Measurements from ENCODE around the gene CYB5R4. TPM values are rescaled to one million over a fixed set of nuclear protein-coding genes. Genes with fewer than 3 reads are reported as not detected.

CYB5R4 gene
- total RNA-seq, 1 experiment from 2014 or later: 24.0 TPM

DNA sequence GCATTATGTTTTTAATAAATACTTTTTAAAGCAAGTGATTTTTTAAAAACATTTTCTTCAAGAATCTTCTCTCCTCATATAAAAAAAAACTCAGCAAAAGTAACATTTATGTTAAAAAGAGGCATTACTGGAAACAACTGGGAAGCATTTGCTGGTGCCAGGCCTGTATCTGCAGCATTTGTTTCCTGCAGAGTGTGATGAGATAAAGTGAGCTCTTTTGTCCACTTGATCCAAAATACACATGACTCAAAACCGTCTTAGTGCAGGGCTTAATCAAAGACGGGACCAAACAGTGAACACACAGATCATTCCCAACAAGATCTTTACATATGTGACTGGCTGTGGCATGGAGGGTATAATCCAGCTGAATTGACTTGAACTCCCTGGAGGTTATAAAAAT lies 34.7 kb upstream of the CYB5R4 start:
- Histone ChIP-seq H2AFZ (ENCODE audit: low read depth, low read length, poor library complexity, severe bottlenecking) (peak overlapping the region; percentile 71), H3K27me3 (ENCODE audit: insufficient read depth, low read length) (no peaks in the 10 kb centered on the region), H3K9ac (ENCODE audit: low read length) (no peak overlapping the region), H3K36me3 (ENCODE audit: control insufficient read depth in 1 of 2, insufficient read depth in 2 of 2, low read length in 2 of 2) (no peaks in the 10 kb centered on the region), H3K27ac (ENCODE audit: low read depth, low read length) (no peak overlapping the region), H3K9me3 (ENCODE audit: control insufficient read depth in 1 of 2, insufficient read depth in 1 of 2, low read depth in 1 of 2, low read length in 2 of 2) (no peaks in the 10 kb centered on the region), H3K4me3 (replicated peaks in 1 of 2; ENCODE audit: low read depth in 1 of 2, low read length in 2 of 2) (no peak overlapping the region), H3K4me2 (ENCODE audit: low read length) (peak overlapping the region; percentile 26), H3K4me1 (ENCODE audit: control insufficient read depth in 1 of 2, insufficient read depth in 2 of 2, low read length in 2 of 2) (peaks cover 3 to 7% of the 10 kb centered on the region in 2 experiments; a peak in 2 of 4 replicates), H4K20me1 (ENCODE audit: insufficient read depth) (no peaks in the 10 kb centered on the region), H3K9me2 (ENCODE audit: insufficient read depth) (no peaks in the 10 kb centered on the region), H3K79me2 (ENCODE audit: insufficient read depth, low read length) (no peaks in the 10 kb centered on the region)
- BruUV-seq (replicated peaks): no TSS peak
- CTCF ChIA-PET: no interaction called here
- intact Hi-C loops (cut with micrococcal nuclease): no loop called here
- DNase-seq (ENCODE audit: low read depth, low spot score) (no peak), ATAC-seq (no peak)
- RAD21 ChIA-PET (ENCODE audit: low non-redundant PET in 1 of 2, low total read pairs in 2 of 2, uncharacterized antibody in 2 of 2, unreplicated experiment in 2 of 2): no interaction called here
- POLR2A ChIA-PET: no interaction called here
- TF ChIP-seq, protein P1, sequence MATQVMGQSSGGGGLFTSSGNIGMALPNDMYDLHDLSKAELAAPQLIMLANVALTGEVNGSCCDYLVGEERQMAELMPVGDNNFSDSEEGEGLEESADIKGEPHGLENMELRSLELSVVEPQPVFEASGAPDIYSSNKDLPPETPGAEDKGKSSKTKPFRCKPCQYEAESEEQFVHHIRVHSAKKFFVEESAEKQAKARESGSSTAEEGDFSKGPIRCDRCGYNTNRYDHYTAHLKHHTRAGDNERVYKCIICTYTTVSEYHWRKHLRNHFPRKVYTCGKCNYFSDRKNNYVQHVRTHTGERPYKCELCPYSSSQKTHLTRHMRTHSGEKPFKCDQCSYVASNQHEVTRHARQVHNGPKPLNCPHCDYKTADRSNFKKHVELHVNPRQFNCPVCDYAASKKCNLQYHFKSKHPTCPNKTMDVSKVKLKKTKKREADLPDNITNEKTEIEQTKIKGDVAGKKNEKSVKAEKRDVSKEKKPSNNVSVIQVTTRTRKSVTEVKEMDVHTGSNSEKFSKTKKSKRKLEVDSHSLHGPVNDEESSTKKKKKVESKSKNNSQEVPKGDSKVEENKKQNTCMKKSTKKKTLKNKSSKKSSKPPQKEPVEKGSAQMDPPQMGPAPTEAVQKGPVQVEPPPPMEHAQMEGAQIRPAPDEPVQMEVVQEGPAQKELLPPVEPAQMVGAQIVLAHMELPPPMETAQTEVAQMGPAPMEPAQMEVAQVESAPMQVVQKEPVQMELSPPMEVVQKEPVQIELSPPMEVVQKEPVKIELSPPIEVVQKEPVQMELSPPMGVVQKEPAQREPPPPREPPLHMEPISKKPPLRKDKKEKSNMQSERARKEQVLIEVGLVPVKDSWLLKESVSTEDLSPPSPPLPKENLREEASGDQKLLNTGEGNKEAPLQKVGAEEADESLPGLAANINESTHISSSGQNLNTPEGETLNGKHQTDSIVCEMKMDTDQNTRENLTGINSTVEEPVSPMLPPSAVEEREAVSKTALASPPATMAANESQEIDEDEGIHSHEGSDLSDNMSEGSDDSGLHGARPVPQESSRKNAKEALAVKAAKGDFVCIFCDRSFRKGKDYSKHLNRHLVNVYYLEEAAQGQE (IDR thresholded peaks at IDR 0.05; ENCODE audit: low read depth): no peak
- TF ChIP-seq CBX3 (IDR thresholded peaks at IDR 0.05; ENCODE audit: low read depth): no peak
- no peak for TF ChIP-seq POLR2AphosphoS5 (IDR thresholded peaks at IDR 0.05; ENCODE audit: low read depth, low read length)
- no peak for TF ChIP-seq EZH2phosphoT487 (IDR thresholded peaks at IDR 0.05; ENCODE audit: borderline replicate concordance)
- no peak for TF ChIP-seq ZNF274 (IDR thresholded peaks at IDR 0.05; ENCODE audit: low read depth, low read length)
- TF ChIP-seq ELF1 (IDR thresholded peaks at IDR 0.05; ENCODE audit: borderline replicate concordance, low read depth): no peak
- TF ChIP-seq RAD21 (IDR thresholded peaks at IDR 0.05; ENCODE audit: low read depth): no peak
- TF ChIP-seq FOSL1 (IDR thresholded peaks at IDR 0.05; ENCODE audit: low read depth): no peak
- TF ChIP-seq, protein P2, sequence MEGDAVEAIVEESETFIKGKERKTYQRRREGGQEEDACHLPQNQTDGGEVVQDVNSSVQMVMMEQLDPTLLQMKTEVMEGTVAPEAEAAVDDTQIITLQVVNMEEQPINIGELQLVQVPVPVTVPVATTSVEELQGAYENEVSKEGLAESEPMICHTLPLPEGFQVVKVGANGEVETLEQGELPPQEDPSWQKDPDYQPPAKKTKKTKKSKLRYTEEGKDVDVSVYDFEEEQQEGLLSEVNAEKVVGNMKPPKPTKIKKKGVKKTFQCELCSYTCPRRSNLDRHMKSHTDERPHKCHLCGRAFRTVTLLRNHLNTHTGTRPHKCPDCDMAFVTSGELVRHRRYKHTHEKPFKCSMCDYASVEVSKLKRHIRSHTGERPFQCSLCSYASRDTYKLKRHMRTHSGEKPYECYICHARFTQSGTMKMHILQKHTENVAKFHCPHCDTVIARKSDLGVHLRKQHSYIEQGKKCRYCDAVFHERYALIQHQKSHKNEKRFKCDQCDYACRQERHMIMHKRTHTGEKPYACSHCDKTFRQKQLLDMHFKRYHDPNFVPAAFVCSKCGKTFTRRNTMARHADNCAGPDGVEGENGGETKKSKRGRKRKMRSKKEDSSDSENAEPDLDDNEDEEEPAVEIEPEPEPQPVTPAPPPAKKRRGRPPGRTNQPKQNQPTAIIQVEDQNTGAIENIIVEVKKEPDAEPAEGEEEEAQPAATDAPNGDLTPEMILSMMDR (IDR thresholded peaks at IDR 0.05 in 2 of 3, conservative IDR thresholded peaks at IDR 0.05 in 1 of 3; ENCODE audit: borderline replicate concordance in 1 of 3, insufficient read depth in 1 of 3, low read depth in 2 of 3, low read length in 2 of 3): no peak
- no peak for TF ChIP-seq ZFX (IDR thresholded peaks at IDR 0.05)
- no peak for TF ChIP-seq YY1 (IDR thresholded peaks at IDR 0.05; ENCODE audit: extremely low read depth, insufficient replicate concordance, low read depth, low read length)
- TF ChIP-seq CEBPB (IDR thresholded peaks at IDR 0.05; ENCODE audit: low read depth): no peak
- TF ChIP-seq SP1 (IDR thresholded peaks at IDR 0.05; ENCODE audit: low read depth): no peak
- TF ChIP-seq, protein P3, sequence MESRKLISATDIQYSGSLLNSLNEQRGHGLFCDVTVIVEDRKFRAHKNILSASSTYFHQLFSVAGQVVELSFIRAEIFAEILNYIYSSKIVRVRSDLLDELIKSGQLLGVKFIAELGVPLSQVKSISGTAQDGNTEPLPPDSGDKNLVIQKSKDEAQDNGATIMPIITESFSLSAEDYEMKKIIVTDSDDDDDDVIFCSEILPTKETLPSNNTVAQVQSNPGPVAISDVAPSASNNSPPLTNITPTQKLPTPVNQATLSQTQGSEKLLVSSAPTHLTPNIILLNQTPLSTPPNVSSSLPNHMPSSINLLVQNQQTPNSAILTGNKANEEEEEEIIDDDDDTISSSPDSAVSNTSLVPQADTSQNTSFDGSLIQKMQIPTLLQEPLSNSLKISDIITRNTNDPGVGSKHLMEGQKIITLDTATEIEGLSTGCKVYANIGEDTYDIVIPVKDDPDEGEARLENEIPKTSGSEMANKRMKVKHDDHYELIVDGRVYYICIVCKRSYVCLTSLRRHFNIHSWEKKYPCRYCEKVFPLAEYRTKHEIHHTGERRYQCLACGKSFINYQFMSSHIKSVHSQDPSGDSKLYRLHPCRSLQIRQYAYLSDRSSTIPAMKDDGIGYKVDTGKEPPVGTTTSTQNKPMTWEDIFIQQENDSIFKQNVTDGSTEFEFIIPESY (IDR thresholded peaks at IDR 0.05; ENCODE audit: extremely low read depth, insufficient replicate concordance, low read length): no peak
- TF ChIP-seq, protein P4, sequence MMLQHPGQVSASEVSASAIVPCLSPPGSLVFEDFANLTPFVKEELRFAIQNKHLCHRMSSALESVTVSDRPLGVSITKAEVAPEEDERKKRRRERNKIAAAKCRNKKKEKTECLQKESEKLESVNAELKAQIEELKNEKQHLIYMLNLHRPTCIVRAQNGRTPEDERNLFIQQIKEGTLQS (IDR thresholded peaks at IDR 0.05): no peak
- TF ChIP-seq SIN3A (IDR thresholded peaks at IDR 0.05; ENCODE audit: low read depth): no peak
- no peak for TF ChIP-seq POLR2A (IDR thresholded peaks at IDR 0.05; ENCODE audit: borderline replicate concordance, extremely low read depth, insufficient read depth, insufficient read length)
- TF ChIP-seq EZH2 (IDR thresholded peaks at IDR 0.05): no peak
- no peak for TF ChIP-seq TCF7L2 (IDR thresholded peaks at IDR 0.05; ENCODE audit: borderline replicate concordance, extremely low read depth, insufficient read depth, insufficient read length)
- TF ChIP-seq JUND (IDR thresholded peaks at IDR 0.05): no peak

All from HCT116 (cell line).